OCI-M2 (cell line): ENCODE data around the gene CNTN6.

Source experiments
- DNase-seq: peaks from one replicate; lab custom pipeline; 2025; ENCODE audit not compliant: unreplicated experiment; lab: John Stamatoyannopoulos, UW

Gene CNTN6

GRCh38 chr3:1400571-1400970 is 307.7 kb downstream of the CNTN6 start:
- no peak for DNase-seq

GRCh38 chr3:1404270-1404962 is 311.6 kb downstream of the CNTN6 start:
- DNase-seq, result no peak

GRCh38 chr3:1406250-1406649 is 313.4 kb downstream of the CNTN6 start:
- DNase-seq, result no peak

GRCh38 chr3:1421577-1421976 is 328.8 kb downstream of the CNTN6 start:
- no peak for DNase-seq

- no peak for DNase-seq
Measured at GRCh38 chr3:1423566-1424089, 330.8 kb downstream of the CNTN6 start.

- DNase-seq, result no peak
Measured at GRCh38 chr3:1439395-1439794, 346.6 kb downstream of the CNTN6 start.

GRCh38 chr3:1442271-1442670 is 349.4 kb downstream of the CNTN6 start:
- DNase-seq, result no peak

GRCh38 chr3:1444195-1444594 is 351.4 kb downstream of the CNTN6 start:
- DNase-seq, result no peak

GRCh38 chr3:1446531-1446930 is 353.7 kb downstream of the CNTN6 start:
- no peak for DNase-seq

- no peak for DNase-seq
Measured at GRCh38 chr3:1447452-1447851, 354.6 kb downstream of the CNTN6 start.

- DNase-seq, result no peak
Measured at GRCh38 chr3:1448443-1448842, 355.6 kb downstream of the CNTN6 start.
